DMS79 treated with DMSO at 0.1 percent for 48 hours (cell line): ENCODE data around the gene SLC8A1.

Experiments used
- DNase-seq: peaks from one replicate; lab custom pipeline; 2025; lab: John Stamatoyannopoulos, UW

The SLC8A1 gene

GRCh38 chr2:40421631-40422297 lies 30.1 kb downstream of the SLC8A1 start:
- no peak for DNase-seq

- DNase-seq: no peak
Measured at GRCh38 chr2:40420478-40420877, 31.4 kb downstream of the SLC8A1 start.

GRCh38 chr2:40419364-40419762 lies 32.5 kb downstream of the SLC8A1 start:
- DNase-seq: no peak

GRCh38 chr2:40418614-40419363 lies 33.1 kb downstream of the SLC8A1 start:
- no peak for DNase-seq

GRCh38 chr2:40416486-40416885 lies 35.4 kb downstream of the SLC8A1 start:
- no peak for DNase-seq

GRCh38 chr2:40415391-40415790 lies 36.5 kb downstream of the SLC8A1 start:
- no peak for DNase-seq

- no peak for DNase-seq
Measured at GRCh38 chr2:40412456-40412855, 39.4 kb downstream of the SLC8A1 start.

- DNase-seq: no peak
Measured at GRCh38 chr2:40410695-40411094, 41.2 kb downstream of the SLC8A1 start.

GRCh38 chr2:40409734-40410133 lies 42.2 kb downstream of the SLC8A1 start:
- no peak for DNase-seq

- no peak for DNase-seq
Measured at GRCh38 chr2:40406485-40407289, 45.2 kb downstream of the SLC8A1 start.

- no peak for DNase-seq
Measured at GRCh38 chr2:40405465-40405864, 46.4 kb downstream of the SLC8A1 start.

- DNase-seq: no peak
Measured at GRCh38 chr2:40404517-40404916, 47.4 kb downstream of the SLC8A1 start.

- DNase-seq: no peak
Measured at GRCh38 chr2:40403233-40403836, 48.6 kb downstream of the SLC8A1 start.

- DNase-seq: no peak
Measured at GRCh38 chr2:40401896-40402295, 50.0 kb downstream of the SLC8A1 start.

GRCh38 chr2:40400336-40400953 lies 51.4 kb downstream of the SLC8A1 start:
- no peak for DNase-seq

GRCh38 chr2:40397765-40398164 lies 54.1 kb downstream of the SLC8A1 start:
- no peak for DNase-seq

GRCh38 chr2:40396124-40396523 lies 55.8 kb downstream of the SLC8A1 start:
- peak; percentile 95 for DNase-seq

GRCh38 chr2:40395169-40396073 lies 56.5 kb downstream of the SLC8A1 start:
- peak; percentile 22 for DNase-seq

- DNase-seq: no peak
Measured at GRCh38 chr2:40394597-40394996, 57.3 kb downstream of the SLC8A1 start.

- no peak for DNase-seq
Measured at GRCh38 chr2:40394031-40394430, 57.9 kb downstream of the SLC8A1 start.

GRCh38 chr2:40388161-40388560 lies 63.7 kb downstream of the SLC8A1 start:
- no peak for DNase-seq
